ENCODE data around the gene CDKAL1.

GRCh38 chr6:20647585-20647984 lies 113.3 kb downstream of the CDKAL1 start:
- TF ChIP-seq EZH2 (IDR thresholded peaks at IDR 0.05; ENCODE audit: borderline replicate concordance), result no peak
- no peak for TF ChIP-seq CTCF (IDR thresholded peaks at IDR 0.05; ENCODE audit: poor library complexity)
- no peak for TF ChIP-seq EZH2phosphoT487 (IDR thresholded peaks at IDR 0.05; ENCODE audit: low read depth, severe bottlenecking, unreplicated experiment)

Measured in hepatocyte (in vitro differentiated cells).